GM21825 (cell line): Measurements from ENCODE around the gene GPATCH1.
A peak's percentile ranks its signal among the peaks of the same experiment; 100 is the strongest.
"Not testable (repeated sequence)": the region's sequence is repeated elsewhere in the genome, so short reads cannot be mapped to it uniquely, and the experiment has no call there.

Experiments
- ATAC-seq: cut with Tn5 transposase; IDR thresholded peaks from one replicate; pipeline ENCODE4 v1.9.1; 2021; ENCODE audit warnings: mild to moderate bottlenecking, moderate library complexity; ENCODE audit not compliant: unreplicated experiment

Gene GPATCH1

GRCh38 chr19:33080761-33081681 lies at the start of gene GPATCH1:
TSS of gene GPATCH1 (plus strand) at chr19:33081181. CDS start at chr19:33081194, 13 bp downstream.
- peak; percentile 81 for ATAC-seq

GRCh38 chr19:33032218-33032781 lies 48.7 kb upstream of the GPATCH1 start:
- ATAC-seq: no peak

GRCh38 chr19:33035461-33035860 lies 45.5 kb upstream of the GPATCH1 start:
- no peak for ATAC-seq

GRCh38 chr19:33036370-33037167 lies 44.4 kb upstream of the GPATCH1 start:
- not testable (repeated sequence) for ATAC-seq

GRCh38 chr19:33037168-33038025 lies 43.6 kb upstream of the GPATCH1 start:
- not testable (repeated sequence) for ATAC-seq

GRCh38 chr19:33039108-33039599 lies 41.8 kb upstream of the GPATCH1 start:
- ATAC-seq: no peak

GRCh38 chr19:33039815-33040214 lies 41.2 kb upstream of the GPATCH1 start:
- ATAC-seq: no peak

GRCh38 chr19:33040994-33041827 lies 39.8 kb upstream of the GPATCH1 start:
- no peak for ATAC-seq

GRCh38 chr19:33041828-33042160 lies 39.2 kb upstream of the GPATCH1 start:
- ATAC-seq: not testable (repeated sequence)

- no peak for ATAC-seq
Measured at GRCh38 chr19:33047422-33047821, 33.6 kb upstream of the GPATCH1 start.

- ATAC-seq: no peak
Measured at GRCh38 chr19:33048806-33049676, 31.9 kb upstream of the GPATCH1 start.

- ATAC-seq: no peak
Measured at GRCh38 chr19:33050110-33050509, 30.9 kb upstream of the GPATCH1 start.

- no peak for ATAC-seq
Measured at GRCh38 chr19:33052352-33052972, 28.5 kb upstream of the GPATCH1 start.

- ATAC-seq: no peak
Measured at GRCh38 chr19:33054623-33055022, 26.4 kb upstream of the GPATCH1 start.

GRCh38 chr19:33055718-33056117 lies 25.3 kb upstream of the GPATCH1 start:
- no peak for ATAC-seq

GRCh38 chr19:33060586-33060985 lies 20.4 kb upstream of the GPATCH1 start:
- no peak for ATAC-seq

- no peak for ATAC-seq
Measured at GRCh38 chr19:33062902-33063301, 18.1 kb upstream of the GPATCH1 start.

GRCh38 chr19:33063356-33063752 lies 17.6 kb upstream of the GPATCH1 start:
- ATAC-seq: no peak
